GM23248 (cell line): Measurements from ENCODE around the gene CFL2. TPM values are rescaled to one million over a fixed set of nuclear protein-coding genes. Genes with fewer than 3 reads are reported as not detected.

Source experiments
- DNase-seq: peaks from one replicate; pipeline ENCODE4 v3.0.0-alpha.2; 2015
- H2AFZ ChIP-seq: fragments of 200-600 bp; sonication (generic); 2 replicates; pipeline ENCODE4 v1.6.1; 2016; ENCODE audit warnings: antibody characterized with exemption
- H3F3A ChIP-seq: fragments of 200-600 bp; sonication (generic); 2 replicates; pipeline ENCODE4 v1.6.1; 2016; ENCODE audit warnings: mild to moderate bottlenecking, antibody characterized with exemption, mixed run types; ENCODE audit not compliant: insufficient read depth
- H3K27ac ChIP-seq: fragments of 200-600 bp; sonication (generic); 2 replicates; pipeline ENCODE4 v1.5.1; 2016; ENCODE audit warnings: mild to moderate bottlenecking
- H3K27me3 ChIP-seq: fragments of 200-600 bp; sonication (generic); replicated peaks from 2 replicates; pipeline ENCODE4 v1.6.1; 2016; ENCODE audit warnings: mild to moderate bottlenecking; ENCODE audit not compliant: insufficient read depth
- H3K36me3 ChIP-seq: fragments of 200-600 bp; sonication (generic); 2 replicates; pipeline ENCODE4 v1.6.1; 2016; ENCODE audit warnings: low read depth, mild to moderate bottlenecking
- H3K4me1 ChIP-seq: fragments of 200-600 bp; sonication (generic); 2 replicates; pipeline ENCODE4 v1.6.1; 2016; ENCODE audit warnings: mild to moderate bottlenecking; ENCODE audit not compliant: insufficient read depth
- H3K4me2 ChIP-seq: fragments of 200-600 bp; sonication (generic); one replicate; pipeline ENCODE4 v1.6.1; 2016; ENCODE audit warnings: mild to moderate bottlenecking; ENCODE audit not compliant: unreplicated experiment
- H3K4me3 ChIP-seq: fragments of 200-600 bp; sonication (generic); 2 replicates; pipeline ENCODE4 v1.5.1; 2016; ENCODE audit warnings: mild to moderate bottlenecking
- H3K79me2 ChIP-seq: fragments of 200-600 bp; sonication (generic); 2 replicates; pipeline ENCODE4 v1.6.1; 2016; ENCODE audit warnings: mild to moderate bottlenecking; ENCODE audit not compliant: insufficient read depth
- H3K9ac ChIP-seq: fragments of 200-600 bp; sonication (generic); 2 replicates; pipeline ENCODE4 v1.6.1; 2016; ENCODE audit warnings: mild to moderate bottlenecking
- H3K9me2 ChIP-seq: fragments of 200-600 bp; sonication (generic); 2 replicates; pipeline ENCODE4 v1.6.1; 2016; ENCODE audit warnings: mixed run types, mild to moderate bottlenecking, moderate library complexity; ENCODE audit not compliant: insufficient read depth
- H3K9me3 ChIP-seq: fragments of 200-600 bp; sonication (generic); one replicate; pipeline ENCODE4 v1.6.1; 2017; ENCODE audit warnings: low read depth
- H4K20me1 ChIP-seq: fragments of 200-600 bp; sonication (generic); 2 replicates; pipeline ENCODE4 v1.6.0; 2016; ENCODE audit not compliant: insufficient read depth
- EZH2 ChIP-seq: fragments of 200-600 bp; sonication (generic); IDR thresholded peaks from 2 replicates; pipeline ENCODE4 v1.6.1; 2018; ENCODE audit warnings: antibody characterized with exemption, mild to moderate bottlenecking; ENCODE audit not compliant: insufficient read depth, poor library complexity, severe bottlenecking
- EZH2phosphoT487 ChIP-seq: fragments of 200-600 bp; sonication (generic); IDR thresholded peaks from 2 replicates; pipeline ENCODE4 v1.6.1; 2018; ENCODE audit warnings: antibody characterized with exemption, moderate library complexity, mild to moderate bottlenecking, low read depth; ENCODE audit not compliant: insufficient read depth
- WGBS, 2 experiments: methylation state at CpG; one replicate each; pipeline ENCODE4 v1.1.6; 2015 to 2017; ENCODE audit warnings: low lambda C conversion rate in 2 of 2, low coverage in 1 of 2; ENCODE audit errors: missing lambda C conversion rate in 2 of 2; 5-methylcytosine and 5-hydroxymethylcytosine counted together
- in situ Hi-C: fragments of 300-500 bp; cut with MboI; formaldehyde crosslinking; loops from 2 replicates; pipeline ENCODE4 v1.15.0; 2020
- polyA plus RNA-seq: library from polyadenylated mRNA; unstranded; fragments of >200 nt; fragmentation: Nextera tagmentation; extraction: Ambion mirVana; gene quantifications from 2 replicates; pipeline ENCODE4 v1.2.1, GENCODE V29; 2016
- total RNA-seq: library from RNA; depleted of rRNA; stranded (reverse); fragments of >200 nt; shearing (Covaris generic); gene quantifications from 2 replicates; pipeline ENCODE4 v1.2.3, GENCODE V29; 2014; rRNA removed

CFL2 gene
- total RNA-seq (92.2 and 103 TPM in 2 replicates), polyA plus RNA-seq (183 and 185 TPM in 2 replicates)

DNA sequence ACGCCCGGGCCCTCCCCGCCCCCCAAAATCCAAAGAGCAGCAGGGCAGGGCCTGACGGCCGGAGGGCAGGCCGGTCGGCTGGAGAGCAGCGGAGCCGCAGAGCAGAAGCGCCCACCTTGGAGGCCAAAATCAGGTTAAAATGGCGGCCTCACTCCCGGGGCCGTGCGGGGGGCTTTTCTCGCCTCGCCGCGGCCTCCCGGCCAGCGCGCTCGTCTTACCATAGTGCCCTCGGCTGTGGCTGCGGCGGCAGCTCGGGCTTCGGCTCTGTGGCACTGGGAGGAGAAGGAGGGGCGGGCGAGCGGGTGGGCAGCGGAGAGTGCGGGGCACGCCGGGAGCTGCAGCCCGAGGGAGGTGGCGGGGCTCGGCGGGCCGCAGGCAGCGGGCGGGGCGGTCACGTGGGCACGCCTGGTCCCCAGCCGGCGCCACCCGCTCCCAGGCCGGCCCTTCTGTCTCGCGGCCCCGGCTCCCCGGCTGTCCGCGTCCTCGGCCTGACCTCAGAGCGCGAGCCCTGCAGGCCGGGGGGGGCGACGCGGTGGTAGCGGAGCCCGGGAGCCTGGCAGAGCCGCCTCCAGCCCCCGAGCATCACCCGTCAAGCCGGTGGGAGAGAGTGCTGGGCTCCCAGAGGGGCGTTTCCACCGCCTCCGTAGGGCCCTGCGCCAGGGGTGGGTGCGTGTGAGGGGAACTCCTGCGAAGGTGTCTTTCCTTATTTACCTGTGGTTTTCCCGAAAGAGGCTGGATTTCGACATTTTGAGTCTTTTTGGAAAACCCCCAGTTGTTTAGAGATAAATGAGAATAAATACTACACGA is at the start of gene CFL2:
Gene CFL2, minus strand, starts transcription at position 274 of the 807 bp plus-strand sequence. Its CDS starts 53 bp downstream, at position 221.
- Histone ChIP-seq H3K9ac (peak within 1 kb of the TSS; percentile 92), H3K79me2 (peaks cover 34% of the 10 kb centered on the region), H2AFZ (peak within 1 kb of the TSS; percentile 77), H3K36me3 (peaks cover 8% of the 10 kb centered on the region), H3K4me3 (peak within 1 kb of the TSS; percentile 81), H3K4me2 (peak within 1 kb of the TSS; percentile 99), H3K4me1 (peaks cover 54% of the 10 kb centered on the region), H3K9me3 (no peaks in the 10 kb centered on the region), H4K20me1 (no peaks in the 10 kb centered on the region), H3K27ac (peak within 1 kb of the TSS; percentile 89), H3K27me3 (no peaks in the 10 kb centered on the region), H3K9me2 (no peaks in the 10 kb centered on the region), H3F3A (peaks cover 49% of the 10 kb centered on the region)
- WGBS, 2 experiments, result 1 to 4% methylated on average over 40 to 69 of the region's 76 CpGs
- in situ Hi-C loops, result no loop called here
- DNase-seq, result peak; percentile 91
- TF ChIP-seq EZH2phosphoT487, result no peak
- no peak for TF ChIP-seq EZH2

DNA sequence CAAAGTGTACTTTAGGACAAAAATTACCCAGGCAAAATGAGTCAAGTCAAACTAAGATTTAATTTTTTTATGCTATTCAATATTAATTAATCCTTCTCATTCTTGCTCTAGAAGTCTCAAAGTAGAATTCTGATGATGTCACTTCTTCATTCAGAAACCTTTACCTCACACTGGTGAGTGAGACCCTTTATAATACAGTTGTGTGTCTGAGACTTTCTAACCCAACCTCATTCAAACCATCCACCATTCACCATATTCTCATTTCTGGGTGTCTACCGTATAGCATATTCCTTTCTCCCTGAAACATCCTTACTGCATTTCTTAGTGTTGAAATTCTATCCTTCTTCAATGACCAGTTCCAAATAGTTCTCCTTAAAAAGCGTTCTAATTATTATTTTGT is 40.8 kb upstream of the CFL2 start:
- Histone ChIP-seq H3K36me3 (peaks cover 28% of the 10 kb centered on the region), H3F3A (peaks cover 8% of the 10 kb centered on the region), H3K9me2 (no peaks in the 10 kb centered on the region), H2AFZ (no peak overlapping the region), H3K4me1 (peaks cover 10% of the 10 kb centered on the region), H3K79me2 (no peaks in the 10 kb centered on the region), H3K9me3 (no peaks in the 10 kb centered on the region), H3K27ac (no peak overlapping the region), H3K27me3 (no peaks in the 10 kb centered on the region), H3K4me2 (no peak overlapping the region), H3K9ac (no peak overlapping the region), H3K4me3 (no peak overlapping the region), H4K20me1 (no peaks in the 10 kb centered on the region)
- TF ChIP-seq EZH2phosphoT487 (no peak), EZH2 (no peak)
- DNase-seq, result no peak
- WGBS, 2 experiments, result 98% methylated on average over 2 of the region's 2 CpGs
- in situ Hi-C loops, result no loop called here

DNA sequence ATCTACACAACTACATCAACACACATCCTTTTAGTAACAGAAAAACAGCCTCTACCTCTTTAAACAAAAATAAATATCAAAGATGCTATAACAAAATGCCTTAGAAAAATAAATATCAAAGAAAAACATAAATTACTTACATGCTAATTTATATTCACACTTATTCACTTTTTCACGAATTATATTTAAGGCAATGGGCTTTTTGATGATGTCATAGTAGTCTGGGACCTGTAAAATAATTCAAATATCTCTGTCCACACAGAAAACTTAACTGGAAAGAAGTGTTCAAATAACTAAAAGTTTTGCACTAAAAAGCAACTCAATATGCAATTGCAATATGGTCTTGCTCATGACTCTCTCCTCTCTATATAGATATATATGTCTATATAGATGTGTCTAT is 40.3 kb upstream of the CFL2 start:
- no peaks in the 10 kb centered on the region for H4K20me1 ChIP-seq
- no peak overlapping the region for H3K27ac ChIP-seq
- H3K4me1 ChIP-seq, result peaks cover 11% of the 10 kb centered on the region
- no peak overlapping the region for H2AFZ ChIP-seq
- no peaks in the 10 kb centered on the region for H3K27me3 ChIP-seq
- no peaks in the 10 kb centered on the region for H3K79me2 ChIP-seq
- peaks cover 22% of the 10 kb centered on the region for H3K36me3 ChIP-seq
- DNase-seq, result no peak
- in situ Hi-C loops, result no loop called here
- TF ChIP-seq EZH2 (no peak), EZH2phosphoT487 (no peak)
- no peak overlapping the region for H3K4me3 ChIP-seq
- no peaks in the 10 kb centered on the region for H3K9me2 ChIP-seq
- 95 to 96% methylated on average over 1 of the region's 1 CpG for WGBS, 2 experiments
- H3K9ac ChIP-seq, result no peak overlapping the region
- no peaks in the 10 kb centered on the region for H3K9me3 ChIP-seq
- H3K4me2 ChIP-seq, result no peak overlapping the region
- H3F3A ChIP-seq, result peaks cover 11% of the 10 kb centered on the region

DNA sequence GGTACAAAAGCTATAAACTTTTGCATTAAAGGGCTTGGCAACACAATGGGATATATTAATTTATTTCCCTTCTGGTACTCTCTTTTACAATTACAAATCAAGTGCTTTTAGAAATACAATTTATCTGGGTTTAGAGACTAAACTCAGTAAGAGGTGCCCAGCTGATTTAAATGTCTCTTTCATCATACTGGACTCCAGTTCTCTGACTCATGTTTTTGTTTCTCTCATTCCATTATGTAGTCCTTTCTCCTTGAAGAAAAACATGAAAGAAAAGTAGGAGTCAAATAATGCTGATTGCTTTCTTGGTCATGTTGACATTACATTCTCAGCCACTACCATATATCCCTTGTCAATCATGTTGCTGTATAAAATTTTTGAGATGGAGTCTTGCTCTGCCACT is 36.3 kb upstream of the CFL2 start:
- Histone ChIP-seq H3K4me3 (no peak overlapping the region), H3K9me3 (no peaks in the 10 kb centered on the region), H3F3A (peaks cover 11% of the 10 kb centered on the region), H3K79me2 (no peaks in the 10 kb centered on the region), H4K20me1 (no peaks in the 10 kb centered on the region), H3K27ac (peak overlapping the region; percentile 25; the same call in 1 of the 2 replicates), H3K9ac (peak overlapping the region; percentile 6; the same call in 1 of the 2 replicates), H3K27me3 (no peaks in the 10 kb centered on the region), H3K9me2 (no peaks in the 10 kb centered on the region), H3K36me3 (peaks cover 18% of the 10 kb centered on the region), H3K4me2 (peak overlapping the region; percentile 19), H3K4me1 (peaks cover 11% of the 10 kb centered on the region), H2AFZ (no peak overlapping the region)
- DNase-seq, result peak; percentile 79
- no peak for TF ChIP-seq EZH2phosphoT487
- in situ Hi-C loops, result no loop called here
